Measurements from ENCODE around the gene MAPK11.

Gene MAPK11

GRCh38 chr22:50307890-50308596 is 37.9 kb upstream of the MAPK11 start:
- no peak for DNase-seq

- peak; percentile 59 for DNase-seq
Measured at GRCh38 chr22:50306753-50307749, 36.9 kb upstream of the MAPK11 start, which contains the start of gene PLXNB2. Gene PLXNB2, minus strand, starts transcription at chr22:50307646. Its CDS starts 17,062 bp downstream, at chr22:50290584.

DNA sequence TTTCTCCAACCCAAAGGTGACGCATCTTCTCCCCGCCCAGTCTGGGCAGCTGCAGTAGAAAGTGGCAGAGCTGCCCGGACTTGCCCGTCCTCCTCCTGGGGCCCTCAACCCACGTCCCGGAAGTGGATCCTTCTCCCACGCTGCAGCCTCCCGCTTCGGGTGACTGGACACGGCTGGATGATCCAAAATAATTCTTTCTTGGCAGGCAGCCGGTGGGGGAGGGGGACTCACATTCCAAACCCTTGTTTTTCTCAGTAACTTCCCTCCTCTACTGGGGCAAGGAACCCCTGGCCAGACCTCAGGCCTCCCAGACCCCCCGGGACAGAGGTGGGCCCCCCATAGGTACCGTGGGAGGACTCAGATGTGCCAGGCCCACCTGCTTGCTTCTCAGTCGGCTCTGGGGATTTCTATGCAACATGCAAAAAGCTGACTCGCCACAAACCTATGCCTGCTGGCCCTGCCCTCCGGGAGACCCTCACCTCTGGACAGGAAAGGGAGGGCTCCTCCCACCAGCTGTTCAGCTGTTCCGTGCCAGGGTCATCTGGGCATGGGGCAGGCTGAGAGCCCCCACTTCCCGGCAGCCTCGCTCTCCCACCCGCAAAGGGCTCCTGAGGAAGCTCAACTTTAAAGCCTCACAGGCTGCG is 35.9 kb upstream of the MAPK11 start:
- DNase-seq = peak; percentile 71

GRCh38 chr22:50305393-50305922 is 35.3 kb upstream of the MAPK11 start:
- DNase-seq = no peak

DNA sequence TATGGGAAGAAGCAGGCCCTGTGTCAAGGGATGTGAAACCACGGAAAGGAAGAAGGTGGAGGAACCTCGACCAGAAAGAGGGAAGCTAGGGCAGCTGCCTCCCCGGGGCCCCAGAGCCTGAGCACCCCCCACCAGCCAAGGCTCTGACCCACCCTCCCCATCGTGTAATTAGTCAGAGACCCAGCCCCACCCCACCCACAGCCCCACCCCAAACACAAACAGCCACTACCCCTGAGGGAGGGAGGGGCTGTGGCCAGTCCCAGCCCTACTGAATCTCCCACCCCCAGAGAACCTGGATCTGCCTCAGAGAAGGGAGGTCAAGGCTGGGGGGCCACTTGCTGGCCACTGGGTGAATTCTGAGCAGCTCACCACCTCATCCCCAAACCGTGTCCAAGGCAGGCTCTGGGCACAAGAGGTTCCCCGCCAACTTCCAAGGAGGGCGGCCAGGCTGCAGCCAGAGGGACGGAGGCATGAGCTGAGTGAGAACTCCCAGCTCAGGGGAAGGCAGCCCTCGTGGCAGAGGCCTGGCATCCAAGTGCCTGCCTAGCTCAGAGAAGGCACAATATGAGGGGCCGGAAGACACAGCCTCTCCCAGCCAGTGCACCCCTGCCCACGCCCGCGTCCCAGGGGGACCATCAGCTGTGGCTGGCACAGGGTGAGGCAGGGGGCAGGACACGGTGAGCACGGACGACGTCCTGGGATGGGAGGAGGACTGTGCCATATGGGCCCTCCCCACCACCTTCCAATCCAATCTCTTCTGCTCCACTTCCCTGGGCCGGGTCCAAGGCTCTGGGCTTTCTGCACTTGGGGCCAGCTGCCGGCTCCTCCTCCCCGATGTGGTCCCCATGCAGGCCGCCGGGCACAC is 34.6 kb upstream of the MAPK11 start:
- no peak for DNase-seq

DNA sequence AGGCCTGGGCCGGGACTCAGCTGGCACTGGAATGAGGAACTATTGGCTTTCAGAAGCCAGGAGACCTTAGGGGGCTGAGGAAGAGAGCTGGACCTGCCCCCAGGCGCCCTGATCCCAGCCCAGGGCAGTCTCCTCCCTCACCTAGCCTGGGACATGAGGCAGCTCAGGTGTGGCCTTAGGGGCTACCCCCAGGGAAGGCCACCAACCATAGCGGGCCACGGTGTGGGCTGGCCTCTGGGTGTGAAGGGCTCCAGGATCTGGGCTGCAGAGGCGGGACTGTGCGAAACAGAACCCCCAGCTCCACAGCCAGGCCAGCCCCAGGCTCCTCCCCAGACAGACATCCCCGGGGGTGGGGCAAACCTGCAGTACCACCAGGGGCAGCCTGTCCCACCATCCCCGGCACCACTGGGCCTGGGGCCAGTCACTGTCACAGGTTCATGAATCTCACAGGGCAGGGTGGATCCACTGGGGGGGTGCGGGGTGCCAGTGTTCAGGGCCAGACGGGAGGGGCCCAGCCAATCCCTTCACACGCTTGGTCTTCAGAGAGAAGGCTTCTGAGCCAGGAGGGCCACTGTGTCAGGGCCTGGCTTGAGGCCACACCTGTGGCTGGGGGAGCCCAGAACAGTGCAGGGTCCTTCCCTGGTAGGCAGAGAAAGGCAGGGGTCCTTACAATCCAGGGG is 33.8 kb upstream of the MAPK11 start:
- DNase-seq = no peak

- DNase-seq = no peak
Measured at GRCh38 chr22:50303515-50303847, 33.3 kb upstream of the MAPK11 start.

GRCh38 chr22:50302564-50302963 is 32.4 kb upstream of the MAPK11 start:
- no peak for DNase-seq

DNA sequence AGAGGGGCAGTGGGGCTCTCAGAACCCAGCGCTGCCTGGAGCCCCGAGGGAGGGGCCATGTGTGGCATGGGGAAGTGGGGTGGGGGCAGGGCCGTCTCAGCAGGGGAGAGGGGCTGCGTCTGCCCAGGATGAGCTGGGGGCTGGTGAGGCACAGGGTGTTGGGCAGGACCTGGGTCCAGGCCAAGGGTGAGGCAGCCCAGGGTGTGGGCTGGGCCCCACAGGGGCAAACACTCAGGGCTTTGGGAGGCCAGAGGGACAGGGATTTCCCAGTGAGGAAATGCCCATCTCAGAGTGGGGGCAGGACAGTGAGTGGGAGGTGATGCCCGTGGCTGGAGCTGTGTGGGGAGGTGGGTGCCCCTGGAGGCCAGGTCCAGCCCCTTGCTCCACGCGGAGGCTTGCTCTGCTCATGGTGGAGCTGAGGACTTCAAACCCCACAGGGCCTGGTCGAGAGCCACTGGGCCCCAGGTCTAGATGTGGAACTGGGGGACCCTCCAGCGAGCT is 31.9 kb upstream of the MAPK11 start:
- DNase-seq = no peak

- DNase-seq = no peak
Measured at GRCh38 chr22:50301581-50301991, 31.4 kb upstream of the MAPK11 start.

- no peak for DNase-seq
Measured at GRCh38 chr22:50300620-50301257, 30.6 kb upstream of the MAPK11 start.

DNA sequence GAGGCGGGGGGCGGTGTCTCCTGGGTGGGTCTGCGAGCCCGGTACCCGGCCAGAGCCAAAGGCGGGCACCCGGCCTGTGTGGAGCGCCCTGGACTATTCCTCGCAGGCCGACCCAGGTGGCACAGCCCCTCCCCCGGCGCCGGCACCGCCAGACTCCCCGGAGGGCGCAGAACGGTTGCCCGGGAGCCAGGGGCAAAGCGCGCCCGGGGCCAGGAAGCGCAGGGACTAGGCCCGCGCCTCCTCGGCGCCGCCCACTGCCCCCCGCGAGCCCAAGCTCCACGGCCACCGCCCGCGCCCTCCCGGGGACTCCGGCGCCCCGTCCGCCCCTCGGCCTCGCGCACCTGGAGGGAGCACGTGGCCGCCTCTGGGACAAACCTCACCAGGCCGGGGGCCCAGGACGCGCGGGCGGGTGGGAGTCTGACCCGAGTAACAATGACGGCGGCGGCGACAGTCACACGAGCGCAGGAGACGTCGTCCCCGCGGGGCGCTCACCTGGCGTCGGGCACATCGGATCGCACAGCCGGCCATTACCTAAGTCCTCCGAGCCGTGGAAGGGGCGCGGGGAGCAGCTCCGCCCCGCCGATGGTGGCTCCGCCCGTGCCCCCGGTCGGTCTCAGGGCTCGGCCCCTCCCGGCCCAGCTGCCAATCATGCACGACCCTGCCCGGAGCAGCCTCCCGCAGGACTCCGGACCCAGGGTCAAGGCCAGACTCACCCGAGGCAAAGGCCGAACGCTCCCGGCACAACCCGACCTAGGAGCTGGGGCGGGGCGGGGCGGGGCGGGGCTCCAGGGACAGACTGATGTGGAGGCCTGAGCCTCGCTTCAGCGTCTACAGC is 29.8 kb upstream of the MAPK11 start:
- DNase-seq = no peak

DNA sequence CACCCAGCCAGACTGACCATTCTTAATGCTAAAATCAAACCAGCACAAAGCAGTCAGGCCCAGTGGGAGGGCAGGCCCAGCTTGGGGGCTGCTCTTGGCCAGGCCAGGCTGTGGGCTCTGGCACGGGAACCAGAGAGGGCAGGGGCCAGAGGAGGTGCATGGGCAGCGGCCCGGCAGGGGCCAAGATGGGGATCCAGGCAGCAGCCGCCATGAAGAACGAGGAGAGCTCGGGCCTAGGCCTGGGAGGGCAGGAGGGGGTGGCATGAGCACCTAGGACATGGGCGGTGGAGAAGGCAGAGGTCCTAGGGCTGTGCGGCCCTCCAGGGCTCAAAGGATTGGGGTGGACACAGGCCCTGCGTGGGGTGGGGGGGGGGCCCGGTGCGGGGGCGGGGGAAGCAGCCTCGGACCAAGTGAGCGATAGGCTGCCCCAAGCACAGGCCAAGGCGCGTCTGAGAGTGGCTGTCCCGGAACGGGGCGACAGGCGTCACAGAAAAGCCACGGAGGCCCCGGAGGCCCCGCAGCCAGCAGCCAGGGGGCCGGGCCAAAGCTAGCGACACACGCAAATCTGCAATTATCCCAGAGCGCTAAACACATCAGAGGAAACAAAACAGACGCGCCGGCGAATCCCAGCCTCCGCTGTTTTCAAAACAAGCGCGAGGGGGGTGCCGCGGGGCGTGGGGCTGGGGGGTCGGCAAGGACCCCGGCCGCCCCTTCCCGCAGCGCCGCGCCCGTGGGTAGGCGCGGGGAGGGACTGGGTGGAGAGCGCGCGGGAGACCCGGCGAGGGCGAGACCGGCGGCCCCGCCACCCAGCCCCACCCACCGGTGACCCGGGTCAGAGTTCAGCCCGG is 29.0 kb upstream of the MAPK11 start:
- DNase-seq = no peak

DNA sequence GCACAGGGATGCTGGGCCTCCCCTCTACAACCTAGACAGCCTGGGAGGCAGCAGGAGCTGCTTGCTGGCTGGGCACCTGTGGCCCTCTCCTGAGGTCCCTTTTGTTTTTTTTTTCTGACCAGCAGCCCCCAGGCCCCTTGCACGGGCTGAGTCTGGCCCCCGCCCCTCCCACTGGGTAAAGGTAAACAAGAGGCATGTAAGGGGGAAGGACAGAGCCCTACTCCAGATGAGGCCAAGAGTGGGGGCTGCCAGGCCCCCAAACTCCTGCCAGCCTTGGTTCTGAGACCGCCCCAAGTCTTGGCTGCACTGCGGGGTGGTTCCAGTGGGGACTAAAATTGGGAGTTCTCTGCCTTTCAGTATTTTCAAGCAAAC is 28.1 kb upstream of the MAPK11 start:
- DNase-seq = no peak

GRCh38 chr22:50297510-50298265 is 27.5 kb upstream of the MAPK11 start:
- DNase-seq = no peak

- no peak for DNase-seq
Measured at GRCh38 chr22:50296658-50297490, 26.7 kb upstream of the MAPK11 start.

- no peak for DNase-seq
Measured at GRCh38 chr22:50294319-50294656, 24.1 kb upstream of the MAPK11 start.

All from SHP77 treated with DMSO at 0.1 percent for 48 hours (cell line).